Measurements from ENCODE around the gene GNG12. TPM values are rescaled to one million over a fixed set of nuclear protein-coding genes. Genes with fewer than 3 reads are reported as not detected.

Gene GNG12
- total RNA-seq, 1 donor from 2014 or later: 37.2 TPM

DNA sequence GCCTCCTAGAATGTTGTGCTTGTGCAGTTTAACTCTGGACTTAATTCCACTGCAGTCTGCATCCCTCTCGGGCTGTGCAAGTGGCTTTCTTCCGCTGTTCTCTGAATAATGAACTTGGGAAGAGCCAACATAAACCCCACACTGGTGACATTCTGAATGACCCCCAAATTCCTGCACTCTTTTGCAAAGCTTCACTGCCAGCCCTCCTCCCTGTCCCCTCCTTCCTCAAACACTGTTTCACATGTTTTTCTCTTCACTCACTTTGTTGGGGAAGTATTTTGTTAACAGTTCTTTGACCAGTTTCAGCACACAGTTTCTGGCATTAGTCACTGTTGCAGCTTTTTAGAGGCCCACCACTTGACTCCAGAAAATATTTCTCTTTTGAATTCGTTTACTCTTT lies 39.7 kb downstream of the GNG12 start:
- DNase-seq (ENCODE audit: missing footprints) (no peak), ATAC-seq (no peak)
- intact Hi-C loops (cut with DNase I): no loop called here

DNA sequence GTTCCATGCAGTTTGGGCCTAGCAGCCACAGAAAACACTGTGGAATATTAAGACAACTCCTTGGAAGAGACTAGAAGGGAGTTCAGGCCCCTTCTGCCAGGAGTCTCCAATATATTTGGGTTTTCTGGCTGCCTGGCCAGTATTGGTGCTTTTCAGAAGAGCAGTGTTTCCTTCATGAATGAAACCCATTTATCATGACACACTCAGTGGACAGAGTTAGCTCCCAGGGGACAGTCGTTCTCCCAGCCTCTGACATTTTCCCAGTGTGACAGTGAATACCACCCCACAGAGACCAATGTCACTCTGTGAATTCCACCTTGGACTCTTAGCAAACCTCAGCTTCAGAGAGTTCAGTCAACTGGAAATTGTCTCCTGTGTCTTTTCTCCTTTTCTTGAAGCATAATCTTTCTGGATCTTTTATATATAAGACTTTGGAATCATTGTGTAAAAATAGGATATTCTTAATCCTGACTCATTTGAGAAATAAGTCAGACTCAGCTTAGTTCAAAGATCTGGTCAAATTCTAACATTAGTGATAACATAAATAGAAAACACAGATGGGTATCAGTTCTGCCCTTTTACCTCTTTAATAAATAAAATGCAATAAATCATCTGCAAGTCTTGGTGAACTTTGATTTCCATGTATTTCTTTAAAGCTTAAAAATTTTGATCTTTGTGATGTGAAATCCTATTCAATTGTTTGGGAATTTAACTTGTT lies 40.4 kb downstream of the GNG12 start:
- DNase-seq (ENCODE audit: missing footprints) (no peak), ATAC-seq (peak; percentile 34)
- intact Hi-C loops (cut with DNase I): no loop called here

DNA sequence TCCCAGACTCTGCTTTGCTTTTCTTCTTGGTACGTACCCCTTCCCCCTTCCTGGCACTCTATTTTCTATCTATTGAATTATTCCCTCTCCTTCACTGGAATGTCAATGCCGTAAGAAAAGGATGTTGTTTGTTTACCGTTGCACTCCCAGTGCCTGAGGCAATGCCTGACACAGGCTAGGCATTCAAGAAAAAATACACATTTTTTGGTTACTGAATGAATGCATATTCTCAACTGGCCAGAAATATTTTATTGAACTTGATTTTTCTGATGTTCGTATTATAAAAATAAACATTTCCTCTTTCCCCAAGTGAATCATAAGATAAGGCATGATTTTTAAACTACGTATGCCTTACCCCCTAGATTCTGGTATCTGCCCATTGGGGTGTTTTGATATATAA lies 41.2 kb downstream of the GNG12 start:
- intact Hi-C loops (cut with DNase I): no loop called here
- DNase-seq (ENCODE audit: missing footprints) (no peak), ATAC-seq (no peak)

DNA sequence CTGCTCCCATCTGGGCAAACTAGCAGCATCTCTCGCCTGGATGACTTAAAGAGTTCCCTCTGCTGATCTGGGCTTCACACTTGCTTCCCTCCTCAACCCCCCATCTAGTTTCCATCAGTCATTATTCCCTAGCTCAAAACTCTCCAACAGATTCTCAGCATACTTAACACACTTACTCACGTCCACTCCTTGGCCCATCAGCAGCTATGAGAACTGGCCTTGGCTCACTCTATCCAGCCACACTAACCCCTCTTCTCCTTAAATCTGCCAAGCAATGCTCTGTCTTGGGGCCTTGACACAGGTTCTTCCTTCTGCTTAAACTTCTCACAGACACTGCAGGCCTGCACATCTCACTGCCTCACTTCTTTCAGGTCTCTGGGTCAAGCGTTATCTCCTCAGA lies 41.6 kb downstream of the GNG12 start:
- intact Hi-C loops (cut with DNase I): no loop called here
- DNase-seq (ENCODE audit: missing footprints) (no peak), ATAC-seq (peak; percentile 68)

DNA sequence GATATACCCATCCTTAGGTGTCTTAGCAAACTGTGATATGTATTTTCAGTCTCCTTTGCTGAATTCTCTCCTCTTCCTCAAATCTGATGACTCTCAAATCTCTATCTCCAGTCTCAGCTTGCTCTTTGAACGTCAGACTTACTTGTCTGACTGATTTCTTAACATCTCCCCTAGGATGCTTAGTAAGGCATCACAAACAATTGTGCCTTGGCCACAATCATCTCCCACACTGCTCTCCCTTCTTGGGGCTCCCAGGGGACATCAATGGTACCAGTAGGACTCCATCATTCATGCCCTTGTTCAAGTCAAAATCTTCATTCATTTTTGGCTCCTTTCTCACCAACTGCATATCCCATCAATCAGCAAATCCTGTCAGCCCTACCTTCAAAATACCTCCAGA lies 42.0 kb downstream of the GNG12 start:
- intact Hi-C loops (cut with DNase I): no loop called here
- DNase-seq (ENCODE audit: missing footprints) (no peak), ATAC-seq (no peak)

DNA sequence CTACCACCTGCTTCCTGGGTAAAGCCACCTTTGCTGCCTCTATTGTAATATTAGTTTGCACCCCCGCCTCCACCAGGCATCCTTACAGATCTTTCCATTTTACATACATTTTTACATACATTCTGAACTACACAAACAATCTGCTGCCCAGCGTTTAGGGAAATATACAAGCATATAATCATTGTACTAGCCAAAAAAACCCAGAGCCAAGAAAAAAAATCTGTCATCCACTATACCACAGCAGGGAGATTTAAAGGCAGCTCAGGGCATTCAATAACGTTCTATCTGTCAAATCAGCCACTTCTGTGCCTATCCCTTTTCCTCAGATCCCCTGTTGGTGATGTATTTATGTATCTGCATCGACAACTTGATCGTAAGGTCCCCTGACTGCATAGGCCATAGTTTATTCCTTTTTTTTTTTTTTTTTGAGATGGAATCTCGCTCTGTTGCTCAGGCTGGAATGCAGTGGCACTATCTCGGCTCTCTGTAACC lies 43.0 kb downstream of the GNG12 start:
- no peak for DNase-seq (ENCODE audit: missing footprints)
- no peak for ATAC-seq
- intact Hi-C loops (cut with DNase I): no loop called here

DNA sequence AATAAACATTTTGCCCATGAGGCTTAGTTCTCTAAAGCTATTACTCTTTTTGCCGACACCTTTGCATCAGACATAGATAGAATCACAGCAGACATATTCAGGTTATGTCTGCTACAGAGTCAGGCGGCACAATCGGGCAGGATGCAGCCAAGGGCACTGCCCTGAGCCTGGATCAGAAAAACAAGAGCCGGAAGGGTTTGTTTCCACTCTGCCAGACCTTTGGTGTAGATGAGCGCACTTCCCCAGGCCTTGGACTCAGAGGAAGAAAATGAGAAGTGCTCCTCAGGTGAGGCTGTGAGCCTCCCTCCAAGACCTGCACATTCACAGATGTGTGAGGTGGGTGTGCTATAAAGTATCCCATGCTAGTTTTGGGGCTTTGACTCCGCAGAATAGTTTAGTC lies 43.7 kb downstream of the GNG12 start:
- intact Hi-C loops (cut with DNase I): no loop called here
- DNase-seq (ENCODE audit: missing footprints): no peak
- no peak for ATAC-seq

DNA sequence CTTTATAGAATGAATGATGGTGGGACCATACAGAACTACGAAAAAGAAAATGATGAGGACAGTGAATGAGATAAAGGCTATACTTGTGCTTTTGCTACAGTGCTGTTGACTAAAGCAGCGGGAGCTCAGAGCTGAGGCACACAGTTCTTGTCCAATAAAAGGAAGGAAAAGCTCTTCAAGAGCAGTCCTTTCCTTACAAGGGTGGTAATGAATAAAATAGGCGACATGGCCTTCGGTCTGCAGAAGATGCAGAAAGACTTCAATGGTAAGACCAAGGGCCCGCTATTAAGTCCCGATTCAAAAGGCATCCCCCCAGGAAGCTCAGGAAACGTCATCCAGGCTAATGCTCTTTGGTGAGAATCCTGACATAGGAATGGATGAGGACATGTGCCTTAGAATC lies 44.4 kb downstream of the GNG12 start:
- DNase-seq (ENCODE audit: missing footprints) (no peak), ATAC-seq (no peak)
- intact Hi-C loops (cut with DNase I): no loop called here

DNA sequence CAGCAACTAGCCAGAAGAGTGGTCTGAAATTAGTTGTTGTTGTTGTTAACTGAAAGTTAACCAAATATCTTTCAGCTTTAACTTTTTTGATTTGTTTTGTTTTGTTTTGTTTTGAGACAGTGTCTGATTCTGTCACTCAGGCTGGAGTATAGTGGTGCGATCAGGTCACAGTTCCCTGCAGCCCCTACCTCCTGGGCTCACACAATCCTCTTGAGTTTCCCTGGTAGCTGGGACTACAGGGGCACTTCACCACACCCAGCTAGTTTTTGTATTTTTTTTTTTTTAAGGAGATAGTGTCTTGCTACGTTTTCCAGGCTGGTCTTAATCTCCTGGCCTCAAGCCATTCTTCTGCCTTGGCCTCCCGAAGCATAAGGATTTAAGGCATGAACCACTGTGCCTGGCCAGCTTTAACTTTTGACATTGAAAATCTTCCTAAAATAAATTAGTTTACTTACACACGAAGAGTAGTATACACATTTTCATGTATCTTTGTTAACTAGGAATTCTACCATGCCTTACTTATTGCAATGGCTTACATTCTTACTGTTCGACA lies 45.0 kb downstream of the GNG12 start:
- ATAC-seq (no peak), DNase-seq (ENCODE audit: missing footprints) (no peak)
- intact Hi-C loops (cut with DNase I): no loop called here

DNA sequence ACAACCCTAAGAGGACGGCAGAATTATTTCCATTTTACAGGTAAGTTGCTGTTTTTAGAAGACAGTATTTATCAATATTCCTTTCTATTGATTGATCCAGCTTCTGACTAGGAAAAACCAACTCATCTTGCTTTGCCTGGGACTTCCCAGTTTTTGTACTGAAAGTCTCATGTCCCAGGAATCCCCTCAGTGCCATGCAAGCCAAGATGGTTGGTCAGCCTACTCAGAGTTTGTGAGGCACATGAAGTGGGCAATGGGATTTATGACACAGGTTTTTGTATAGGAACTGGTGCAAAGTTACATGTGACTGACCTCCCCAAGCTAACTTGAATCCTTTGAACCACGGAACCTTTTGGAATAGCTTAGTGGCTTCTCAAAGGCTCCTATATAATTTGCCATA lies 45.5 kb downstream of the GNG12 start:
- intact Hi-C loops (cut with DNase I): no loop called here
- ATAC-seq (no peak), DNase-seq (ENCODE audit: missing footprints) (no peak)

DNA sequence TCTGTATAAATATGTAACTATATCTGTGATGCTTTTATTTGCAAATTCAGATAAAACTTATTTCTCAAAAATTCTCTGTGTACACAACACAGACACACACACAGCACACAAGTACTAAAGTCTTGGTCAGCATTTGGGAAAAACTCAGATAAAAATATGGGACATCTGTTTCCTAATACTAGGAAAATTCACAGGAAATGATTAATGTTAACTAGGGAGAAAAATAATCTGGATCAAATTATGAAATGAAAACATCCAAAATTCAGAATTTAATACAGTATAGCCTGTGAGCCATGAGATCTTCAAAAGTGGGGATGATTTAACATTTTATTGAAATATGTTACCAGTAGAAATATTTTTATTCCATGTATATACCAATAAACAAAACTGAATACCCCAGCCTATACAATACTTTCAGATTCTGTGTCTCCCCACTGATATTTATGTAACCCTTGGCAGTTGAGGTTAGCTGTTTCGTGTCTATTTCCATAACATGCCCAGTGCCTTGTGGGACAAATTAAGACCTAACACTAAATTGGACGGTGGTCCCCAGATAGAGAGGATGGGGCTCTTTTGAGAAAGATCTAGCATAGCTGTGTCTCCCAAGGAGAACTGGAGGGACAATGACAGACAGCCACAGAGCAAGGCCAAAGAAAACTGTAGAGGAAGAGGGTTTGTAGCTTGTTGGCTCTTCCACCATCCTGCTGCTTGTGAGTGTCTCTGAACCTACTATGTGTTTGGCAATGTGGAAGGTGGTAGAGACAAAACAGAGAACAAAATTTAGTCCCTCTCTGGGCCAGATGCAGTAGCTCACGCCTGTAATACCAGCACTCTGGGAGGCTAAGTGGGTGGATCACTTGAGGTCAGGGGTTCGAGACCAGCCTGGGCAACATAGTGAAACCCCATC lies 47.2 kb downstream of the GNG12 start:
- intact Hi-C loops (cut with DNase I): no loop called here
- DNase-seq (ENCODE audit: missing footprints) (no peak), ATAC-seq (peak; percentile 34)

DNA sequence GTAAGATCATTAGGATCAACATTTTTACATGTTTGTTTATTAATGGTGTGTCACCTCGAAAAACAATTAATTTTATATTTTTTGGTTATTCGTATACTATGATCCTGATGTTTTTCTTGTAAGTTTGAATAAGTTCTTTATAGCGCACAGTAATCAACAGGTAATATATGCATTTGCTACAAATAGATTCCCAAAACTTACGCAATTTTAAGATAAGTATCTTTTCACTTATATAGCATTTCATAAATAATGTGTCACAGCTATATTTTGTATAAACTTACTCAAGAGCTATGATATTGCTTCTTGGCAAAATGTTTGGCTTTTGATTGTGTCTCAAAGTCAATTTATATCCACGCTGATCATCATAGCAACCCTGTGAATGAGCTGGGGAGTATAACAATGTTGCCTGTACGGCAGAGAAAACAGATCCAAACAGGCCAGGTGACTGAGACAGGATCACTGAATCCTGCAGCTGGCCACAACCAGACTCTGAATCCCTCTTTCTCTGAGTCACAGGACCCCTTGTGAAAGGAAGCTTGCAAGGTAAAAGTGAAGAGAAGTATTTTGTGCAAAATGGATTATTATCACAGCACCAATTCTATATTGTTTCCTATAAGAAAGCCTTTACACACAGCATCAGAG lies 48.6 kb downstream of the GNG12 start:
- no peak for DNase-seq (ENCODE audit: missing footprints)
- intact Hi-C loops (cut with DNase I): no loop called here
- ATAC-seq: no peak

DNA sequence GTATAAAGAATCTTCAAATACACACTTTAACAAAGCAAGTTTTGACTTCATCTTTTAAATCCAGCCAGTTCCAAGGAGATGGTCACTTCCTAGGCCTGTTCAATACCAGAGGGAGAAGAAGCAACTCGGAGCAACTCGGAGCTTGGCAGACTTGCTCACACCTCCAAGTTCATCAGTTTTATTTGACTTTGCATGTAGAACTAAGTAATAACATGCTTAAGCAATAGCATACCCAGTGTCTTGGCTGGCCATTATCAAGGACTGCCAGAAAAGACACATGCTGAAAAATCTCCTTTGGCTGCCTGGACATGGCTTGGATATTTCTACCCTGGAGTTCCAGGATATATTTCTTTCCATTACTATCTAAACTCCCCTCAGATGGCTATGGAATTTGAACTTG lies 52.6 kb downstream of the GNG12 start:
- DNase-seq (ENCODE audit: missing footprints) (no peak), ATAC-seq (peak; percentile 77)
- intact Hi-C loops (cut with DNase I): no loop called here

DNA sequence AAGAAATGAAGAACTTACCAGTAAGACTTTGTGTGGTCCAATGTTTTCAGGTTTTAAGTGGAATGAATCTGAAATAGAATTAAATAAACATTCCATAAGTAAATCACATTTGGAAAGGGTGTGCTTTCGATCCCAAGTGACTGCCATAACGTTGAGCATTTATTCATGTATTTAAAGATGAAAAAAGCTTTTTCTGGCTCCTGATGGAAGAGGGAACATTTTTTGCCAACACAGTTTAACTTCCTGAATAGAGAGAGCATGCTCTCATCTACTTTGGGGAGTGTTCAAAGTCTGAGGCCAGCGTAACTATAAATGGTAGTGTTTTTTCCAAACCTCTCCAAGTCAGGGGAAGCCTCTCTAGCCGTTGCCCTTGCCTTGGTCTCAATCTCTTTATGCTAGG lies 55.8 kb downstream of the GNG12 start:
- no peak for DNase-seq (ENCODE audit: missing footprints)
- intact Hi-C loops (cut with DNase I): no loop called here
- no peak for ATAC-seq

DNA sequence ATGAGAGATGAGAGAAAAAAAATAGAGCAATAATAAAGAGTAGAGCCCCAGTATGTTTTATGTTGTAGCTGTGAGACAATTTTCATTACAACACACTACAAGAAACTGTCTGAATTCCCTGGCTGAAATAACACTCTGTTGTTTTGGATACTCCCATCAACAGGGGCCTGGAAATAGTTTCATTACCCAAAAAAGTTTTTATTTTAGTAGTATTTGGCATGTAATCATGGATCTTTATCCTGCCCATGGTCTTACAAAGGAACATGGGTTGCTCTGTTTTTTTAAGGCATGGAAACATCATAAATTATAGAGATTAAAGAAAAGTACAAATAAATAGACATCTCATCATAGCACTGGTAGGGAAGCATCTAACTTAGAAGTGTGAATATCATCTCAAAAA lies 56.3 kb downstream of the GNG12 start:
- intact Hi-C loops (cut with DNase I): no loop called here
- ATAC-seq: peak; percentile 34
- no peak for DNase-seq (ENCODE audit: missing footprints)

DNA sequence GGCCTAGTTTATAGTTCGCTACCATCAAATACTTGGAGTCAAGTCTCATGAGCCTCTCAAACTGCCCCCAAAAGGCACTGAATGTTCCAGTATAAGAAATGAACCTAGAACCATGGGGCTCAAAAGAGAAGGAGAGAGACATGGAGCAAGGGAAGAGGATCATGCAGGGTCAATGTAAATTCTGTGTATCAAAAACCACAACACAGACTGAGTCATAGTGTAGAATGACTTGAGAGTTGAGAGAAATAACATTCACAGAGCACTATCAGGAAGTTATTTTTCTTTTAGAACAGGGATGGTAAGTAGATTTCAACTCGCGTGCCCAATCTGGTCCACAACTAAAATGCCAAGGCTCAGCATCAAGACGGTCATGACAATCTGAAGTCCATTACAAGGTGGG lies 59.8 kb downstream of the GNG12 start:
- intact Hi-C loops (cut with DNase I): no loop called here
- ATAC-seq: no peak
- no peak for DNase-seq (ENCODE audit: missing footprints)

DNA sequence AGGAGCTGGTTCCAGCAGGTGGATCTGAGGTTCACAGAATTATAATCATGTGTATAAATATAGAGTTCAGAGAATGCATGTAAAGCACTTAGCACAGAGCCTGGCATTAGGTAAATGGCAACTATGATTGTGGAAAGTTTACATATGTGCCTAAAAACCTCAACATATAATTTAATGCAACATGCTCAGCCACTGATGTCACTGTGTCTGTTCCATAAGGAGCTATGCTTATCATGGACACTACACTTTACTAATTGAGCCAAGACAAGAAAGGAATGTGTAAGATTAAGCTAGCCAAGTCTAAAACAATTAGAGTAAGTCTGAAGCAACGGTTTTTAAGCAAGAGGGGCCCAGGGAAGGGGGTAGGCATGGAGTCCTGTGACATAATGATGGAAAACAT lies 61.5 kb downstream of the GNG12 start:
- intact Hi-C loops (cut with DNase I): no loop called here
- ATAC-seq (no peak), DNase-seq (ENCODE audit: missing footprints) (no peak)

DNA sequence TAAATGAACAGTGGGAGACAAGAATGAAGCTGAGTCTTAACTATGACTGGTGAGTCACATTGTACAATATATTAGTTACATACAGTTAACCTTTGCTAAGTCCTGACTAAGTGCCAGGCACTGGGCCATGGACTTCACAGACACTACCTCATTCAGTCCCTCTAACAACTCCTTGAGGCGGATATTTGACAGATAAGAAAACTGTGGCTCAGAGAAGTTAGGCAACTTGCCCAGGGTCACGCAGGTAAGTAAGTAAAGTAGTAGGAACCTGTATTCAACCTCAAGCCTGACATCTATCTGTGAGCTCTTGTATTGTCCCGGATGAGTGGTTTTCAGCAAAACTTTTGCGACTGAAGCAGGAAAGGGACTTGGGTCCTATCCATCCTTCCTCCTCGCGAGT lies 62.1 kb downstream of the GNG12 start:
- intact Hi-C loops (cut with DNase I): no loop called here
- DNase-seq (ENCODE audit: missing footprints) (no peak), ATAC-seq (no peak)

DNA sequence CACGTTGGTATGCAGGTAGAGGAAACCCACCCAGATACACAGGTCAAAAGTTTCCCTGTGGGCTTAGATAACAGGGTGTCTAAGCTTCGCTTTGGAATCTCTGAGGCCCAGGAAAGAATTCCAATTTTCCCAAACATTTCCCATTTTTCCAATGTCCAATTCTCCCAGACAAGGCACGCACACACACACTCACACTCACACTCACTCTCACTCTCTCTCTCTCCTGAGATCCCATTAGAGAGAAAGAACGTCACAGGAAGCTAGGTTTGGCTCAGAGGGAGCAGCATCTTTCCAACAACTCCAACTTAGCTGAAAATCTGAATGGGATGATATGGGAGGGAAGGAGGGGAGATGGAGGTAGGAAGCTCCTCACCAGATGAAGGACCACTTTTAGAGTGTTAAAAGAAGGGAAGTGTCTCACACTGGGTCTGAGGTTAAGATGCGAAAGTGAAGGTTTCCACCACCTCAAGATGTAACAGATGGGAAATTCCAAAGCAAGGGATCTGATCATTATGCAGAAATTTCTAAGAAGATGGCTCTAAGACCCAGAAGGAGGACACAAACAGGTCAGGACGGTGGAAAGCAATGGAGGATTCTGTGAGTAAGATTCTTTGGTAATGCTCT lies 63.5 kb downstream of the GNG12 start:
- no peak for DNase-seq (ENCODE audit: missing footprints)
- ATAC-seq: no peak
- intact Hi-C loops (cut with DNase I): loop anchor here (5.0 to 10.0 kb wide), 4 partner anchors 78 to 575 kb away; no protein-coding TSS in a partner anchor

Data from Right ventricle myocardium inferior (tissue), 1 donor.